Trophoblast cell (in vitro differentiated cells and primary cell): ENCODE results near the gene KCNQ1.
A peak's percentile ranks its signal among the peaks of the same experiment; 100 is the strongest.

Source experiments
- DNase-seq, 2 donors: peaks; one replicate each; pipeline ENCODE4 v3.0.0-alpha.2; 2016
- H2AFZ ChIP-seq: 2 replicates; pipeline ENCODE4 v1.6.1; 2013; ENCODE audit warnings: low read length, moderate library complexity, mild to moderate bottlenecking; ENCODE audit not compliant: insufficient read depth, poor library complexity
- H2AK5ac ChIP-seq: 2 replicates; pipeline ENCODE4 v1.6.1; 2013; ENCODE audit warnings: mild to moderate bottlenecking, low read length
- H2BK120ac ChIP-seq: 2 replicates; pipeline ENCODE4 v1.6.1; 2013; ENCODE audit warnings: low read length, mild to moderate bottlenecking, moderate library complexity; ENCODE audit not compliant: insufficient read depth, poor library complexity
- H2BK12ac ChIP-seq: 2 replicates; pipeline ENCODE4 v1.6.1; 2013; ENCODE audit warnings: mild to moderate bottlenecking, low read length, moderate library complexity
- H2BK5ac ChIP-seq: 2 replicates; pipeline ENCODE4 v1.6.1; 2013; ENCODE audit warnings: low read length, low read depth, moderate library complexity, mild to moderate bottlenecking; ENCODE audit not compliant: poor library complexity
- H3K14ac ChIP-seq: 2 replicates; pipeline ENCODE4 v1.6.1; 2013; ENCODE audit warnings: mild to moderate bottlenecking, low read length
- H3K18ac ChIP-seq: 2 replicates; pipeline ENCODE4 v1.6.1; 2013; ENCODE audit warnings: mild to moderate bottlenecking, low read length
- H3K23ac ChIP-seq: 2 replicates; pipeline ENCODE4 v1.6.1; 2013; ENCODE audit warnings: low read length
- H3K27ac ChIP-seq: 2 replicates; pipeline ENCODE4 v1.5.1; 2013; ENCODE audit warnings: low read depth, mild to moderate bottlenecking, inconsistent platforms, low read length, moderate library complexity
- H3K27me3 ChIP-seq: 2 replicates; pipeline ENCODE4 v1.6.1; 2013; ENCODE audit warnings: inconsistent platforms, mild to moderate bottlenecking, low read length, moderate library complexity; ENCODE audit not compliant: insufficient read depth
- H3K36me3 ChIP-seq, 2 experiments: 1 replicate in 1 of 2; 2 replicates in 1 of 2; pipeline ENCODE4 v1.6.1; 2013; ENCODE audit warnings: low read length in 2 of 2, mild to moderate bottlenecking in 2 of 2, moderate library complexity in 1 of 2; ENCODE audit not compliant: insufficient read depth in 2 of 2, control insufficient read depth in 1 of 2
- H3K4ac ChIP-seq: 2 replicates; pipeline ENCODE4 v1.6.1; 2013; ENCODE audit warnings: low read depth, mild to moderate bottlenecking, low read length, moderate library complexity
- H3K4me1 ChIP-seq, 2 experiments: 1 replicate in 1 of 2; 2 replicates in 1 of 2; pipeline ENCODE4 v1.6.1; 2013; ENCODE audit warnings: low read length in 2 of 2, mild to moderate bottlenecking in 2 of 2, moderate library complexity in 1 of 2; ENCODE audit not compliant: insufficient read depth in 2 of 2, control insufficient read depth in 1 of 2
- H3K4me2 ChIP-seq: 2 replicates; pipeline ENCODE4 v1.6.1; 2013; ENCODE audit warnings: inconsistent platforms, mild to moderate bottlenecking, low read length, moderate library complexity
- H3K4me3 ChIP-seq: 2 replicates; pipeline ENCODE4 v1.5.1; 2013; ENCODE audit warnings: mild to moderate bottlenecking, low read depth, low read length, inconsistent platforms
- H3K79me1 ChIP-seq: one replicate; pipeline ENCODE4 v1.6.1; 2013; ENCODE audit warnings: low read length
- H3K79me2 ChIP-seq: 2 replicates; pipeline ENCODE4 v1.6.1; 2013; ENCODE audit warnings: low read length, mild to moderate bottlenecking; ENCODE audit not compliant: control insufficient read depth, insufficient read depth, poor library complexity
- H3K9ac ChIP-seq: 2 replicates; pipeline ENCODE4 v1.6.1; 2013; ENCODE audit warnings: mild to moderate bottlenecking, low read length
- H3K9me3 ChIP-seq: 2 replicates; pipeline ENCODE4 v1.6.1; 2013; ENCODE audit warnings: low read depth, mild to moderate bottlenecking, control low read depth, inconsistent platforms, low read length; ENCODE audit not compliant: insufficient read depth
- H4K12ac ChIP-seq: 2 replicates; pipeline ENCODE4 v1.6.1; 2013; ENCODE audit warnings: low read depth, mild to moderate bottlenecking, low read length, moderate library complexity
- H4K8ac ChIP-seq: 2 replicates; pipeline ENCODE4 v1.6.1; 2013; ENCODE audit warnings: low read depth, mild to moderate bottlenecking, low read length, moderate library complexity
- H4K91ac ChIP-seq: one replicate; pipeline ENCODE4 v1.6.1; 2013; ENCODE audit warnings: low read depth, mild to moderate bottlenecking, low read length, moderate library complexity
- WGBS: extraction: QIAGEN DNeasy Blood & Tissue Kit; methylation state at CpG from one replicate; pipeline ENCODE4 v1.1.7; 2013; ENCODE audit warnings: missing lambda C conversion rate; ENCODE audit not compliant: insufficient read length, insufficient coverage; ENCODE audit errors: extremely low coverage; 5-methylcytosine and 5-hydroxymethylcytosine counted together

The KCNQ1 gene

DNA sequence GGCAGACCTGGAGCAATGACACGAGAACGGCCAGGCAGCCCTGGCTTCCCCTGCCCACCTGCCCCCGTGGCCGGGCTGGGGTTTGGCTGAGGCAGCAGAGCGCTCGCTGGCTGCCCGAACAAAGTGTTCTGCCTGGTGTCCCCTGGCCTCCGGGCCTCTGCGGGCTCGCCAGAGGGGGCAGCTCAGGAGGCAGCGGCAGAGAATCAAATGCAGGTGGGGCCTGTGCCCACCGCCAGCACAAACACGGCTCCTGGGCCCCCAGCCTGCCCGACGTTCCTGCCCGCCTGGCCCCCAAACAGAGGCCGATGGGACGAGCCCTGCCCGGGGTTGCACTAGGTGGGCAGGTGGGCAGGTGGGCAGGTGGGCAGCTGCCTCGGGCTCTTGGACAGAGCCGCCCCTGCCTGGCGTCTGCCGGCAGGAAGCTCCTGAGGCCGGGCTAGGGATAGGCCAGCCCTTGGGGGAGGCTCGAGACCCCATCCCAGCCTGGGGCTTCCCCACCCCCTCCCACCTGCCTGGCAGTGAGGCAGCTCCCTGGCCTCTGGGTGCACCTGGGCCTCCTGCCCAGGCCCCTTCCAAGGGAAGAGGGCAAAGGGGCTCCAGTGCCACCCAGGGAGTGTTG lies 394.0 kb downstream of the KCNQ1 start:
- no peaks in the 10 kb centered on the region for H3K27me3 ChIP-seq
- WGBS: no CpG with 5 or more reads among the region's 25 CpGs
- peak overlapping the region; percentile 51 for H2BK12ac ChIP-seq

GRCh38 chr11:2839395-2839943 lies 394.7 kb downstream of the KCNQ1 start:
- no CpG with 5 or more reads among the region's 23 CpGs for WGBS

More for the DNA sequence above, 394.0 kb downstream of the KCNQ1 start:
- Histone ChIP-seq H3K79me1 (peaks cover 31% of the 10 kb centered on the region), H2BK120ac (peak overlapping the region; percentile 14), H3K4me1 (peaks cover 32 to 37% of the 10 kb centered on the region in 2 experiments), H3K4me2 (no peak overlapping the region), H3K9ac (no peak overlapping the region), H2AFZ (peak overlapping the region; percentile 19), H3K27ac (peak overlapping the region; percentile 40), H3K4me3 (no peak overlapping the region), H4K91ac (peak overlapping the region; percentile 91), H3K79me2 (no peaks in the 10 kb centered on the region), H3K18ac (peak overlapping the region; percentile 12), H2AK5ac (peak overlapping the region; percentile 54), H3K9me3 (no peaks in the 10 kb centered on the region), H2BK5ac (peak overlapping the region; percentile 7), H3K36me3 (no peaks in the 10 kb centered on the region), H3K14ac (peak overlapping the region; percentile 12), H3K23ac (no peak overlapping the region), H4K8ac (peak overlapping the region; percentile 13), H4K12ac (no peak overlapping the region), H3K4ac (peak overlapping the region; percentile 7)
- no peak for DNase-seq

DNA sequence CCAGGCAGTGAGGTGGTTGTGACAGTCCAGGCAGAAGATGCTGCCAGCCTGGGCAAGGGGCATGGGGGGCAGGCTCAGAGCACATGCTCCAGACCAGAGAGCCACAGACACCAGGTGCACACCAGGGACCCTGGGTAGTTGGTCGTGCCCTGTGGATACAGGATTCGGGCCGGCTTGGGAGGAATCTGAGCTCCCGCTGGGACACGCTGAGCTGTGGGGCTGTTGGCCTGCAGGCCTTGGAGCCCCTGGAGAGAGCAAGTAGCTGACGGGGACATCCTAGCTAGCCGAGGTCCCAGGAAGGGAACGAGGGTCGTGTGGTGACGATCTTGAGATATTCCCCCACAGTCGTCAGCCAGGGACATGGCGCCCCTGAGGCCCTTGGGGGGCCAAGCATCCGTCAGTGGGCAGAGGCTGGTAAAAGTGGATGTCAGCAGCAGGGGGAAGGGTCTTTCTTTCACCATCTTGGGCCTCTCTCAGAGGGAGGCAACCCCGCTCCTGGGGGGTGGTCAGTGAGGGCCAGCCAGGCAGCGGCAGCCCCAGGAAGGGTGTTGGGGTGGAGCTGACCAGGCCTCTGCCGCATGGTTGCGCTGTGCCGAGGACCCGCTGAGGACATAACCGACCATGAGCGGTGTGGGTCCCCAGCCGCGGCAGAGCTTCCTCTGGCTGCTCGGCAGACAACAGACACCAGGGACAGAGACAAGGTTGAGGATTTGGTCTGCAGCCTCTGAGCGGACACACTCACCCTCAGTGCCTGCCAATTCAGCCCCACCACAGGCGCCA lies 396.8 kb downstream of the KCNQ1 start:
- H3K4me2 ChIP-seq: no peak overlapping the region
- no peak overlapping the region for H3K9ac ChIP-seq
- no peak overlapping the region for H3K4ac ChIP-seq
- no peak overlapping the region for H4K91ac ChIP-seq
- H3K9me3 ChIP-seq: no peaks in the 10 kb centered on the region
- no peaks in the 10 kb centered on the region for H3K36me3 ChIP-seq
- H2BK5ac ChIP-seq: no peak overlapping the region
- H4K8ac ChIP-seq: no peak overlapping the region
- no peaks in the 10 kb centered on the region for H3K27me3 ChIP-seq
- H2AK5ac ChIP-seq: no peak overlapping the region
- H3K79me2 ChIP-seq: peaks cover 3% of the 10 kb centered on the region
- no peak overlapping the region for H2AFZ ChIP-seq
- no peak overlapping the region for H3K27ac ChIP-seq
- DNase-seq: no peak
- peaks cover 25 to 33% of the 10 kb centered on the region in 2 experiments for H3K4me1 ChIP-seq
- H3K23ac ChIP-seq: no peak overlapping the region
- no CpG with 5 or more reads among the region's 26 CpGs for WGBS
- H3K14ac ChIP-seq: no peak overlapping the region
- H3K18ac ChIP-seq: no peak overlapping the region
- H2BK12ac ChIP-seq: peak overlapping the region; percentile 38
- H3K79me1 ChIP-seq: peaks cover 26% of the 10 kb centered on the region
- H4K12ac ChIP-seq: no peak overlapping the region
- no peak overlapping the region for H3K4me3 ChIP-seq
- H2BK120ac ChIP-seq: no peak overlapping the region

More at GRCh38 chr11:2839395-2839943, 394.7 kb downstream of the KCNQ1 start:
- Histone ChIP-seq H4K12ac (no peak overlapping the region), H3K4ac (no peak overlapping the region), H3K4me1 (peaks cover 27 to 31% of the 10 kb centered on the region in 2 experiments), H2BK120ac (peak overlapping the region; percentile 14), H3K79me1 (peaks cover 26% of the 10 kb centered on the region), H2AFZ (peak overlapping the region; percentile 19), H2AK5ac (peak overlapping the region; percentile 49), H4K8ac (peak overlapping the region; percentile 13), H3K9me3 (no peaks in the 10 kb centered on the region), H3K27me3 (no peaks in the 10 kb centered on the region), H3K9ac (no peak overlapping the region), H3K14ac (peak overlapping the region; percentile 12), H2BK12ac (peak overlapping the region; percentile 23), H4K91ac (peak overlapping the region; percentile 91), H3K23ac (no peak overlapping the region), H3K18ac (peak overlapping the region; percentile 12), H3K79me2 (no peaks in the 10 kb centered on the region), H3K36me3 (no peaks in the 10 kb centered on the region), H3K4me3 (no peak overlapping the region), H3K27ac (peak overlapping the region; percentile 40), H2BK5ac (no peak overlapping the region), H3K4me2 (peak overlapping the region; percentile 4)
- DNase-seq: peak in 1 of 2 donors; percentile 41

DNA sequence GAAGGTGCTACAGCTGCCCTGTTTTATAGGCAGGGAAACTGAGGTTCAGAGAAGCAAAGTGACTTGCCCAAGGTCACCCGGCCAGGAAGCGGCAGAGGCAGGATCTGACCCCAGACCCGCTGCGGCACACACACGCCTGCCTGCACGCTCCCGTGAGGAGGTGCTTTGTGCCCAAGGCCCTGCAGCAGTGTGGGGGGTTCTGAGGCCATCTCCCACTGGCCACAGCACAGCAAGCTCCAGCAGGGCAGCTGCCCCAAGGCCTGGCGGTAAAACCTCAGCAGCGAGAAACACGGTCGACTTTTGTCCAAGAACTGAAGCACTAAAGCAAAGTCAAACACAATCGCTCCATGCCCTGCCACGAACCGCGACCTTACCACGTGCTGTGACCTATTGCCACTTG lies 398.1 kb downstream of the KCNQ1 start:
- H4K91ac ChIP-seq: no peak overlapping the region
- no peak overlapping the region for H3K4ac ChIP-seq
- H2BK120ac ChIP-seq: no peak overlapping the region
- H3K4me3 ChIP-seq: no peak overlapping the region
- no peak overlapping the region for H3K18ac ChIP-seq
- H3K9ac ChIP-seq: no peak overlapping the region
- H3K79me2 ChIP-seq: peaks cover 3% of the 10 kb centered on the region
- no peak overlapping the region for H2AK5ac ChIP-seq
- no peak overlapping the region for H2BK12ac ChIP-seq
- no peaks in the 10 kb centered on the region for H3K27me3 ChIP-seq
- no peak overlapping the region for H3K23ac ChIP-seq
- no peak overlapping the region for H4K8ac ChIP-seq
- no peak for DNase-seq
- no peaks in the 10 kb centered on the region for H3K36me3 ChIP-seq
- peaks cover 26% of the 10 kb centered on the region for H3K79me1 ChIP-seq
- no peak overlapping the region for H2BK5ac ChIP-seq
- no peak overlapping the region for H2AFZ ChIP-seq
- no peak overlapping the region for H3K14ac ChIP-seq
- H3K9me3 ChIP-seq: peaks cover 4% of the 10 kb centered on the region
- H3K4me1 ChIP-seq: peaks cover 25 to 33% of the 10 kb centered on the region in 2 experiments
- no CpG with 5 or more reads among the region's 16 CpGs for WGBS
- no peak overlapping the region for H3K4me2 ChIP-seq
- H3K27ac ChIP-seq: no peak overlapping the region
- no peak overlapping the region for H4K12ac ChIP-seq
